HG03064 (cell line): ENCODE data around the gene CAPS.
"Not testable (repeated sequence)": the region's sequence is repeated elsewhere in the genome, so short reads cannot be mapped to it uniquely, and the experiment has no call there.

Experiments used
- ATAC-seq: cut with Tn5 transposase; IDR thresholded peaks from one replicate; pipeline ENCODE4 v1.9.1; 2021; ENCODE audit warnings: low read depth; ENCODE audit not compliant: unreplicated experiment

CAPS gene

GRCh38 chr19:5913739-5914357 is at the start of gene CAPS:
Gene CAPS (plus strand): TSS chr19:5914254. CDS start chr19:5914407, 153 bp downstream.
- ATAC-seq: no peak

- no peak for ATAC-seq
Measured at GRCh38 chr19:5864725-5865486, 49.1 kb upstream of the CAPS start.

- ATAC-seq: no peak
Measured at GRCh38 chr19:5865772-5866171, 48.3 kb upstream of the CAPS start.

GRCh38 chr19:5867201-5868136 is 46.6 kb upstream of the CAPS start:
- no peak for ATAC-seq

GRCh38 chr19:5870986-5871394 is 43.1 kb upstream of the CAPS start:
- no peak for ATAC-seq

GRCh38 chr19:5873617-5874199 is 40.3 kb upstream of the CAPS start:
- no peak for ATAC-seq

GRCh38 chr19:5874496-5874895 is 39.6 kb upstream of the CAPS start:
- ATAC-seq: not testable (repeated sequence)

- no peak for ATAC-seq
Measured at GRCh38 chr19:5877427-5877826, 36.6 kb upstream of the CAPS start.

GRCh38 chr19:5877882-5878281 is 36.2 kb upstream of the CAPS start:
- ATAC-seq: no peak

- ATAC-seq: no peak
Measured at GRCh38 chr19:5880196-5880595, 33.9 kb upstream of the CAPS start.

GRCh38 chr19:5880604-5881078 is 33.4 kb upstream of the CAPS start:
- no peak for ATAC-seq

- no peak for ATAC-seq
Measured at GRCh38 chr19:5881543-5882299, 32.3 kb upstream of the CAPS start.

GRCh38 chr19:5882421-5882968 is 31.6 kb upstream of the CAPS start:
- no peak for ATAC-seq

- ATAC-seq: not testable (repeated sequence)
Measured at GRCh38 chr19:5883157-5883873, 30.7 kb upstream of the CAPS start.

- not testable (repeated sequence) for ATAC-seq
Measured at GRCh38 chr19:5884065-5884811, 29.8 kb upstream of the CAPS start.

- no peak for ATAC-seq
Measured at GRCh38 chr19:5889288-5889971, 24.6 kb upstream of the CAPS start.

- no peak for ATAC-seq
Measured at GRCh38 chr19:5890099-5890498, 24.0 kb upstream of the CAPS start.

GRCh38 chr19:5891572-5891937 is 22.5 kb upstream of the CAPS start:
- no peak for ATAC-seq
